Fibroblast of skin of back (primary cell): ENCODE measurements around the gene MAML1. TPM values are rescaled to one million over a fixed set of nuclear protein-coding genes. Genes with fewer than 3 reads are reported as not detected.
"Not testable (repeated sequence)": the region's sequence is repeated elsewhere in the genome, so short reads cannot be mapped to it uniquely, and the experiment has no call there.

Experiments
- DNase-seq: peaks from one replicate; pipeline ENCODE4 v3.0.0-alpha.2; 2013
- polyA plus RNA-seq, 2 experiments: library from polyadenylated mRNA; unstranded; fragments of 120-200 nt; gene quantifications; one replicate each; pipeline ENCODE4 v1.2.1, GENCODE V29; 2013; ENCODE audit not compliant: insufficient read length in 2 of 2

MAML1 gene, protein sequence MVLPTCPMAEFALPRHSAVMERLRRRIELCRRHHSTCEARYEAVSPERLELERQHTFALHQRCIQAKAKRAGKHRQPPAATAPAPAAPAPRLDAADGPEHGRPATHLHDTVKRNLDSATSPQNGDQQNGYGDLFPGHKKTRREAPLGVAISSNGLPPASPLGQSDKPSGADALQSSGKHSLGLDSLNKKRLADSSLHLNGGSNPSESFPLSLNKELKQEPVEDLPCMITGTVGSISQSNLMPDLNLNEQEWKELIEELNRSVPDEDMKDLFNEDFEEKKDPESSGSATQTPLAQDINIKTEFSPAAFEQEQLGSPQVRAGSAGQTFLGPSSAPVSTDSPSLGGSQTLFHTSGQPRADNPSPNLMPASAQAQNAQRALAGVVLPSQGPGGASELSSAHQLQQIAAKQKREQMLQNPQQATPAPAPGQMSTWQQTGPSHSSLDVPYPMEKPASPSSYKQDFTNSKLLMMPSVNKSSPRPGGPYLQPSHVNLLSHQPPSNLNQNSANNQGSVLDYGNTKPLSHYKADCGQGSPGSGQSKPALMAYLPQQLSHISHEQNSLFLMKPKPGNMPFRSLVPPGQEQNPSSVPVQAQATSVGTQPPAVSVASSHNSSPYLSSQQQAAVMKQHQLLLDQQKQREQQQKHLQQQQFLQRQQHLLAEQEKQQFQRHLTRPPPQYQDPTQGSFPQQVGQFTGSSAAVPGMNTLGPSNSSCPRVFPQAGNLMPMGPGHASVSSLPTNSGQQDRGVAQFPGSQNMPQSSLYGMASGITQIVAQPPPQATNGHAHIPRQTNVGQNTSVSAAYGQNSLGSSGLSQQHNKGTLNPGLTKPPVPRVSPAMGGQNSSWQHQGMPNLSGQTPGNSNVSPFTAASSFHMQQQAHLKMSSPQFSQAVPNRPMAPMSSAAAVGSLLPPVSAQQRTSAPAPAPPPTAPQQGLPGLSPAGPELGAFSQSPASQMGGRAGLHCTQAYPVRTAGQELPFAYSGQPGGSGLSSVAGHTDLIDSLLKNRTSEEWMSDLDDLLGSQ
- polyA plus RNA-seq (2013, experiment 1 of 2; ENCODE audit: insufficient read length) = 25.2 TPM
- 21.3 TPM for polyA plus RNA-seq (2013, experiment 2 of 2; ENCODE audit: insufficient read length)

DNA sequence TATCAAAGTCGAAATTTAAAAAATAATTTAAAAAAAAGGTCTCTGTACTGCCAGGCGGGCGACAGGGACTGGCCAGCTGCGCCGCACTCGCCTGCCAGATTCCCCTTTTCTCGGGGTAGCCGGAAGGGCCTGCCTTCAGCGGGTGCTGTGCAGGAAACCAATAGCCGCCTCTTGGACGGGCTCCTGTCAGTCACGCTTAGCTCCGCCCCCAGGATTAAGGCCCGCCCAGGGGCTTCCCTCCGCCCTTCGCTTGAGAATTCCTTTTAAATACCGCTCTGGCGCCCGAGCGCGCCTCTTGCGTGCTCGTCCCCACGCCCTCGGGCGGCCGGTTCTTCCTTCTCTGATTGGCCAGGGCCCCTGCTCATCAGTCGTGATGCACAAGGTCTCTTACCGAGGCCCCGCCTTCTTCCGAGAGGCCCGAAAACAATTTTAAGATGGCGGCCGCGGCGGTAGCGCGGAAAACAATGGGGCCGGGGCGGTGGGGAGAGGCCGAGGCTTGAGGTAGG is at the start of gene MAML1:
MAML1 (plus strand) TSS at position 411 of the 506 bp plus-strand sequence. CDS start 291 bp downstream, outside the sequence.
- DNase-seq = peak; percentile 100

DNA sequence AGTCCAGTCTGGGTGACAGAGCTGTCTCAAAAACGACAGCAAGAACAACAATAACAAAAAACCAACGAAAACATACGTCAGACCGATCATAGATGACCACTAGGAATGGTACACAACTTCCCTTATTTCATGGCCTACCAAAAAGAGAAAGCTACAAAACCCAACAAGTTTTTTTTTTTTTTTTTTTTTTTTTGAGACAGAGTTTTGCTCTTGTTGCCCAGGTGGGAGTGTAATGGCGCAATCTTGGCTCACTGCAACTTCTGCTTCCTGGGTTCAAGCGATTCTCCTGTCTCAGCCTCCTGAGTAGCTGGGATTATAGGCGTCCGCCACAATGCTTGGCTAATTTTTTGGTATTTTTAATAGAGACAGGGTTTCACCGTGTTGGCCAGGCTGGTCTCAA is 43.4 kb upstream of the MAML1 start:
- not testable (repeated sequence) for DNase-seq

DNA sequence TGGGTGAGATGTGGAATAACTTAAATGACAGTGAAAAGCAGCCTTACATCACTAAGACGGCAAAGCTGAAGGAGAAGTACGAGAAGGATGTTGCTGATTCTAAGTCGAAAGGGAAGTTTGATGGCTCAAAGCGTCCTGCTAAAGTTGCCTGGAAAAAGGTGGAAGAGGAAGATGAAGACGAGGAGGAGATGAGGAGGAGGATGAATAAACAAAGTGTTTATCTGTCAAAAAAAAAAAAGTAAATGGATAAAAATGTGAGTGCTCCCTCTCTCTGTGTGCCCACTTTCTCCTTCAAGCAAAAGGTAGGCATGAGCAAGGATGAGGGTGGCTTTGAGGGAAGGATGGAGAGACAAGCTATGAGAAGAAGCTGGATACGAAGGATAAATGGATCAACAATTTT is 38.1 kb upstream of the MAML1 start:
- DNase-seq = no peak

DNA sequence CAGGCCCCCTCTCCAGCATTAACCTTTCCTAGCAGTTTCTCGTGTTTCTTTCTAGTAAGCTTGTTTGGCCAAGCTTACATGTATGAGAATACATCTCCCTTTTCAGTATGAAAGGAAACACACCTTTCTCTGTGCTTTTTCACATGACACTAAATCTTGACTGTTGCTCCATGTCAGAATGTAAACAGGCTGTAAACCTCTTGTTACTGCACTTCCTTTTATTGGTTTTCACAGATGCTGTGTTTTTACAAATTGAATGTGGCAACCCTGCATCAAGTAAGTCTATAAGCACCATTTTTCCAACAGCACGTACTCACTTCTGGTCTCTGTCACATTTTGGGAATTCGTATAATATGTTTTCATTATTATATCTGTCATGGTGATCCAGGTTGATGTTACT is 36.0 kb upstream of the MAML1 start:
- DNase-seq = no peak

DNA sequence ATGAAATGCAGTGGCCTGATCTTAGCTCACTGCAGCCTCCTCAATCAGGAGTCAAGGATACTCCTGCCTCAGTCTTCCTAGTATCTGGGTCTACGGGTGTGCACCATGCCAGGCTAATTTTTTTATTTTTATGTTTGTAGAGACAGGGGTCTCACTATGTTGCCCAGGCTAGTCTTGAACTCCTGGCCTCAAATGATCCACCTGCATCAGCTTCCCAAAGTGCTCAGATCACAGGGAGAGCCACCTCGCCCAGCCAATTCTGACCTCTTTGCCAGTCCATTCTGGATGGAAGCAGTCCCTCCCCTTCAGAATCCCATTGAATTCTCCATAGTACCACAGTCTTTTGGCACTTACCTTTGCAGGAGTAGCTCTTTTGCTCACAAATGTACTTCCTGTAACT is 35.5 kb upstream of the MAML1 start:
- DNase-seq = no peak

DNA sequence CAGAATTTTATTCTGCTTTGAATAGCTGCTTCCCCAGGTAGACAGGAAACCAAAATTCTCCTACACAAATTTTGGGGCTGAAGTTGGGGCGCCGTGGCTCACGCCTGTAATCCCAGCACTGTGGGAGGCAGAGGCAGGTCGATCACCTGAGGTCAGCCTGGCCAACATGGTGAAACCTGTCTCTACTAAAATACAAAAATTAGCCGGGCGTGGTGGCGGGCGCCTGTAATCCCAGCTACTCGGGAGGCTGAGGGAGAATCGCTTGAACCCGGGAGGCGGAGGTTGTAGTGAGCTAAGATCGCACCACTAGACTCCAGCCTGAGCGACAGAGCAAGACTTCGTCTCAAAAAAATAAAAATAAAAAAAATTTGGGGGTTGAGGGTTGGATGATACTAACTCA is 35.1 kb upstream of the MAML1 start:
- DNase-seq = not testable (repeated sequence)

DNA sequence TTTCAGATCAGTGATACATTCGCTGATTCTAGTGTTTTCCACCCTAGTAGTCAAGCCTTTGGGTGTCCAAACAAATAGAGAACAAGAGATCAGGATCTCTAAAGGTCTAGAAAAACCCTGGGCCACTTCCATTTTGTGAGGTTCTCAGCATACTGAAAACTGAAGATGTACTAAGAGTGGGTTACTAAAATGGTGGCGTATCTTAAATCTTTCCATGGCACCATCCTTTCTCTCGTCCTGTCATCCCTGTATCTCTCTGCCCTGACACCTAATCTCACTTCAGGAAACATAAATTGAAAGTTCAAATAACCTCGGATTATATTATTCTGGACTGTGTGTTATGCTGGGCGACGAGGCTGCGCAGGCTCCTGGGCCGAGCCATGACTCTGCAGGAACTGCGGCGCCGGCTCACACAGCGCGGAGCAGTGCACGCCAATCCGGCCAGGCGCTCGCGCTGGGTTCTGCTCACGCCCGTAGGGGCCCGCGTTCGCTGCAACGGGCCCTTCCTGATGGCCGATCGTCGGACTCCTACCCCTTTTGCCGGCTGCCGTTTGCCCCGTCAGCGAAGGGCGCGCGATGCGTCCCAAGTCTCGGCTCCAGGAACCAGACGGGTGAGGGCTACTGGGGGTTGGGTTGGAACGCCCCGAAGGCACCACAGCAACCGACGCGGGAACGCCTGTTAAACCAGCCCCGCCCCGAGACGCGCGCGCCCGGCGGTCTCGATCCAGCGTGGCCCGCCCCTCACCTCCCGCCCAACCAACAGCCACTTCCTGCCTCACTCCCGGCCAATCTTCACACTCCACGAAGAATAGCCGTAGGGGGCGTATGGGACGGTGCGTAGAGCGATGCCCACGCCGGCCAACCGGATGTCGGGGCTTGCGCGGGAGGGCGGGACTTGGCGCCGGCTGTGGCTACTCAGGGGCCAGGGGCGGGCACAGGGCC is 34.4 kb upstream of the MAML1 start:
- peak; percentile 100 for DNase-seq

DNA sequence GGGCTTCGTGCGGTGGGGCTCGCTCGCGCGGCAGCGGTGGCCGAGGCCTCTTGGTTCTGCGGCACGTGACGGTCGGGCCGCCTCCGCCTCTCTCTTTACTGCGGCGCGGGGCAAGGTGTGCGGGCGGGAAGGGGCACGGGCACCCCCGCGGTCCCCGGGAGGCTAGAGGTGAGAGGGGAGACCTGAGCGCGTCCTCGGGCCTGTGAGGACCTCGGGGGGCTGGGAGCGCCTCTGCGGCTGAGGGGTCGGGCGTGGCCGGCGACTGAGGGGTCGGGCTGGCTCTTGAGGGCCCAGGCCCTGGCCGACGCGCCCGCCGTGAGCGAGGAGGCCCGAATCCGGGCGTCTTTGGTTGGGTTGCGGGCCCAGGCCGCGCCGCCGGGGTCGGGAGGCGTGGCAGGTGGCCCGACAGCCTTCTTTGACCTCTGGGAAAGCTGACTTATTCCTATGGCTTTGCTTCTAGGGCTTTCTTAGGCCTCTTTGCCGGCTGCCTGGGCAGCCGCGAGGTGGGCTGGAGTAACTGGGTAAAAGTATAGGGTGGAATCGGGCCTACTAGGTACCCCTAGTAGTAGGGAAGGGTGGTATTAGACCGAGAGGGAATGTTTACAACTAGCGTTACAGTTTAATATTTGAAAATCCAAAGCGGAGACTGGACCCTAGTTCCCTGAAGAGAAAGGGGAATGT is 33.5 kb upstream of the MAML1 start, which contains the start of gene CANX:
CANX (plus strand) TSS at position 33 of the 681 bp plus-strand sequence. CDS start 6,715 bp downstream, outside the sequence.
- no peak for DNase-seq

DNA sequence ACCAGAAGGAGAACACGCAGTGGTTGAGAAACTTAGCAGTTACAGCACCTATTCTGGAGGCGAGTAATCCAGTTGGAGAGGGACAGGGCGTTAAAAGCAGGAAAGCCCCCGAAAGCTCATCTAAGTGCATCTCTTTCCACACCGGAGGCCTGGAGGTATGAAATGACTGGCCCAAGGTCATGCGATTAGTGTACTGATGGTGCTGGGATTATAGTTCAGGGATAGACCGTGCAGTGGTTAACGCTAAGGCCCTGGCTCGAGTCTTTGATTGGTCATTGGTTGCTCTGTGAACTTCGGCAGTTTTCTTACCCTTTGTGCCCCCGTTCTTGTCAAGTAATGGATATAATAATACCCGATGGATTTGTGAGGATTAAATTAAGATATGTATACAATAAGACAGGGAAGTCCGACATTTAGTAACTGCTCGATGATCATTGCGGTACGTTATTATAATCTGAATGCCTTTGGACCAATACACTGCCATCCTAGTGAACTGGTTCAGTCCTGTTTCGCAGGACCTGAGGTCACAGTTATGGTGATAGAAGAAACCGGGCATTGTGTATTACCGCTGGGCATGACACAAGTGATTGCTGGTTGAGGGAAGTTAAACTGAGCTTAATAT is 32.9 kb upstream of the MAML1 start:
- peak; percentile 31 for DNase-seq

DNA sequence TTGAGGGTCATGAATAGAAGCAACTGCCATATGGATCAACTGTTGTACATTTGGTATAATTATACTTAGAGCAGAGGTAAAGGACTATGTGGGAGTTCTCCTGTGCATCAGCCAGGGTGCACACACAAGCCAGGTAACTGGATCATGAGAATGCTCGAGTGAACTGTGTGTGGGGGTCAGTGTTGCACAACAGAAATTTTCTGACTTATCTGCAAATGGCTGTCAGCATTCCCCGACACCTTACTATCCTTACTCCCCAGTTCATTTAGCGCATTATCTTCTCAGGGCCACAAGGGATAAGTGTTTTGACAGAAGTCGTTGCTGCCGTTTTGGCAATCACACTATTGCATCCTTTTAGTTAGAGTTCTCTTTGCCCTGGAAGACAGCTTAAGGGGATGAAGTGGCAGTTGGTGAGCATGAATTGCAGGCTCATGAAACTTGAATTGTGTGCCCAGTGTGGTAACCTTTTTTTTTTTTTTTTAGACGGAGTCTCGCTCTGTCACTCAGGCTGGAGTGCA is 32.2 kb upstream of the MAML1 start:
- no peak for DNase-seq

DNA sequence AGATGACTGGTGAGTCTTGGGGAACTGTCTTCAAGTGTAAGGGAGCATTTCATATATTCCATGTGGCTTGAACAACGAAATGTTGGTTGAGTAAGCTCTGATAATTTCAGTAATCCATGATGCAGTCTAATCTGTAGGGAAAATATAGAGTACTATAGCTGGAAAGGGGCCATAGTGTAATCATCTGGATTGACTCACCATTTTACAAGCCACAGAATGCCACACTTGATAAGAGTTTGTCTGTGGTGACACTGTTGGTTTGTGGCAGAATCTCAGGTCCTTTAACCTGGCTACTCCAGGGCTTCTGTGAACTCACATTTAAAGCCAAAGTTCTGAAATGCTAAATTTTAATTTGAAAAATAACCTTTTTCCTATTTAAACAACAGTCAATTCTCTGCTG is 16.3 kb upstream of the MAML1 start:
- no peak for DNase-seq

DNA sequence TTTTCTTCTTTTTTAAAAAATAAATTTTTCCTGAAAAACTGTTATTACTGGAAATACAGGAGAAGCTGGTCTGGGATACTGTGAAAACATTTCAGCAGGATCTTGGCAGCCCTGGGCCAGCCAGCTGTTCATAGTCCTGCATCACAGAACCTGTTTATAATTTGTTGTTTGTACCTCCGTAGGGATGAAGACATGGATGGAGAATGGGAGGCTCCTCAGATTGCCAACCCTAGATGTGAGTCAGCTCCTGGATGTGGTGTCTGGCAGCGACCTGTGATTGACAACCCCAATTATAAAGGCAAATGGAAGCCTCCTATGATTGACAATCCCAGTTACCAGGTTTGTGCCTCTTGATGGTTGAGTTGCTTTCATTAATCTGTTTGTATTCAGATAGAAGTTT is 12.4 kb upstream of the MAML1 start:
- DNase-seq = no peak

DNA sequence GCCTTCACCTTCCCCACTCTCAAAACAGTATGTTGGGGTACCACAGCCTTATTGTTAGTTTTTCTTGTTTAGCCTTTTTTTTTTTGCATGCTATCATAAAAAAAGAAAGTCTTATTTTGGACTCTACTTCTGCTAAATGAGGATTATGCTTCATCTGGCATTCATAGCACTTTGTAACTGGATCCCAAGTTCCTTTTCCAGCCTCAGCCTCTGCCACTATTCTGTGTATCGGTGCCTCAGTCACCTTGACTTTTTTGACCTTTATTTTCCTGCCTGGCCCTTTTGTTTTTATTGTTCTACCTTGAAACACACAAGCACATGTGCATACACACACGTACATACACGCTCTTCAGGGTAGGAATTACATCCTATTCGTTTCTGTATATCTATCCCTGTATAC is 8.5 kb upstream of the MAML1 start:
- no peak for DNase-seq

DNA sequence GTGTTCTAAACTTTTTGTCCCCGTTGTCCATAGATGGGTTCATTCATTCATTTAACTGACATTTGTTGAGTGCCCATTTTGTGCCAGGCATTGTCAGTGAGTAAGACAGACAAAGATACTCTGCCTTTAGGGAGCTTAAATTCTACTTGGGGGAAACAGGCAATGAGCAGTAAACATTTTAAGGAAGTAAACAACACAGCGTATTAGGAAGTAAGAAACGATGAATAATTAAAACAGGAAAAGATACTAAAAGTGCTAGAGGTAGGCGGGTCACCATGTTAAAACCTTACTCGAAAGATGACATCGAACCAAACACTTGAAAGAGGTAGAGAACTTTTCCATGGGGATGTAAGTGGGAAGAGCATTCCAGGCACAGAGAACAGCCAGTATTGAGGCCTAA is 5.5 kb upstream of the MAML1 start:
- DNase-seq = no peak

DNA sequence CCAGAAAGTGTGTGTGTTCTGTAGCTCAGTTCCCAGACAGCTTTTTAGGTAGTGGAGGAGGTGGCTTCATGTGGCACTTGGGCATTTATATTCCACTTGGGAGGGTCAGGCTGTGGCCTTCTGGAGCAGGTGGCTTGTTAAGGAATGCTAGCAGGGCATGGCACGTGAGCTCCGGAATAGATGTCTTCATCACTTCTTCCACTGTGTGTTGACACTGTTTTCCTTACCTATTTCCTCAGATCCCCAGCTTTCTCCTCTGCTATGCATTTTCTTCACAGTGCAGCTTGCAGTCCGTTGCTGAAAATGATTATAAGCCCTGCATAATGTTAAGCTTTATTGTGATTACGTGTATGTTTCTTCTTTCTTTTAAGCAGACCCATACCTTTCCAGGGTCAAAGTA is 3.3 kb upstream of the MAML1 start:
- DNase-seq = no peak

DNA sequence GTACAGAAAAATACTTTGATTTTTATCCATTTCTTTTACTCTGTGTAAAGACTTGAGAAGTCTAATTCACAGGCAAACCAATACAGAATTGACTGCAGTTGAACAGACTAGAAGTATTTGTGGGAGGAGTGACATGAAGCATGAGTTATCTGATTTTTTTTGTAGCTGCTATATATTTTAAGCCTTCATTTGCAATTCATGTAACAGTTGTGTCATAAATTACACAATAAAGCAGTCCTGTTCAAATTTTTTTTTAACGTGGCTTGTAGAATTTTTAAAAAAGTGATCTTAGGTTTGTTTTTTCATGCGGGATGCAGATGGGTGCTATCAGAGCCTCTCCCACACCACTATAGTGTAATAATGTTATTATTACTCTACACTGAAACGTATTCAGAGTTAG is 2.9 kb upstream of the MAML1 start:
- no peak for DNase-seq

DNA sequence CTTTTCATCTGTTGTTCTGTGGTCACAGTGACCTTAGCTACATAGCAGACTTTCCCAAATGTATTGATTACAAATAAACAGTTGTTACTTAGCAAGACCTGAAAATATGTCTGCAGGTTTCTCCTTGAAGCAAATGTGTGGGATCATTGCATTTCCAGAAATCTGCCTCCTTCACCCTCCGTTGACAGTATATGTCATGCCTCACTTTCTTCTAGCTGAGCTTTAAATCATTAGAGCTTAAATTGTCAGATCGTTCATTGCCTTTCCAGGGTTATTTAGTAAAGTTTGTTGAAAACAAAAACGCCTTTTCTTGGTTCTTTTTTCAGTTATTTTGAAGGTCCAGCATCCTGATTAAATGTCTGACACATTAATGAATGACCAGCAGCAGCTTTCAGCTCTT is 2.3 kb upstream of the MAML1 start:
- no peak for DNase-seq

DNA sequence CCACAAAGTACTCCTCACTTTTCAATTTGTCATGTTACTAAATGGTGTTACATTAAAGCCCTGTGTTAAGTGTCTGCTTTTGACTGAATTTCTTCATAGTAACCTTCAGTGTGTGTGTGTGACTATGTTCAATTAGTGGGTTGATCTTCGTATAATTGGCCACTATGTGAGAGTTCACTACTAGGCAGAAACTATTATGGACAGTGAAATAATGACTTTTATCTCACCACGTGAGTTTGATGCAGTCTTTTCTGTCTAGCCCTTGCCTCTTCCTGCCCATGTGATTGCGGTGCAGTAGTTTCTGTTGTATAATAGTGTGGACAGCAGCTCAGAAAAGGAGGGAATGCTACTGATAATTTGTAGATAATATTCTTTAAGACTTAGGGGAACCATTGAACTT is 1.8 kb upstream of the MAML1 start:
- no peak for DNase-seq

DNA sequence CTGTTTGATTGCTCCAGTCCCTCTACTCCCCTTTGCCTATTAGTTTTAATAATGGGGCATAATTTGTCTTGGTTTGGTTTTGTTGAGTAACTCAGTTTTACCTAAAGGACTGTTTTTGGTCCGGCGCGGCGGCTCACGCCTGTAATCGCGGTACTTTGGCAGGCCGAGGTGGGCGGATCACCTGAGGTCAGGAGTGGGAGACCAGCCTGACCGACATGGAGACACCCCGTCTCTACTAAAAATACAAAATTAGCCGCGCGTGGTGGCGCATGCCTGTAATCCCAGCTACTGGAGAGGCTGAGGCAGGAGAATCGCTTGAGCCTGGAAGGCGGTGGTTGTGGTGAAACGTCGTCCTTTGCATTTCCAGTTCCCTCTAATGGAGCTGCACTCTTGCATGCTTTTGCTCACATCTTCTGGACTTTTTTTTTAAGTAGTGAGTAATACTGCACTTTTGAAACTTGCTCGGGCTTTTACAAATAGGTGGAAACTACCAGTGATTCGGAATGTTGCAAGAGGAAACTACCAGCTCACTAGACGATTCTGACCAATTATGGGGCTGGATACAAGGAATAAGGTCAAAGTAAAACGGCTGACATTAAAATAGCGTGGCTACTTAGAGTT is 721 bp upstream of the MAML1 start:
- DNase-seq = peak; percentile 69
